NCI-H2081 (cell line): ENCODE data around the gene KIF18B.
A peak's percentile ranks its signal among the peaks of the same experiment; 100 is the strongest.
"Not testable (repeated sequence)": the region's sequence is repeated elsewhere in the genome, so short reads cannot be mapped to it uniquely, and the experiment has no call there.

Source experiments
- DNase-seq, 2 experiments: peaks; one replicate each; lab custom pipeline; 2025; lab: John Stamatoyannopoulos, UW

The KIF18B gene

DNA sequence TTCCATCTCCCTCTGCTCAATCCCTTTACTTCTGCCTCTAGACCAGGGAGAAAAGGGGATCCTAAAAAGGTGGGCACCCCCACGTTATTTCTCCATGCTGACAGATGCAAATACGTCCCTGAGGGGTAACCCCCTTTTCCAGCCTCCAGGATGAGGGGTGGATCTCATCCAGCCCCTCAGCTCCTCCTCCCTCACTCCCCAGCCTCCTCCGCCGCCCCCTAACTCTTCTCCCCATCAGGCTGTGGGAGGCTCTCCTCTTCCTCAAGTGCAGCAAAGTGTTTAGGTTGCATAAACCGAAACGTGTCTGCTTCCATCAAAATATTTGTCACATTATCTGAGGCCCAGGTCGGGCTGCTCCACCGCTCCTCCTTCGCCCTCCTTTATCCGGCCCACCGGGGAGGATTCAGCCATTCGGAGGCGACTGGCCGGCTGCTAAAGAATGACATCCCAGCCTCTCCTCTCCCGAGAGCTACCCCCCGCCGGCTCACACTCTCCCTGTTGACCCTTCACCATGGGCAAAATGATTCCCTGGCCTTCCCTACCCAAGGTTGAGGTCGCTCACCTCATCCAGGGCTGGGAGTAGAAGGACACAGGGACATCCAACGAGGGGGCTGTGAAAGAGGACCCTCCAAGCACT, 21.7 kb upstream of the KIF18B start:
- no peak for DNase-seq

GRCh38 chr17:44968225-44969143, 20.9 kb upstream of the KIF18B start, which contains the start of gene C1QL1:
Gene C1QL1 (minus strand): TSS chr17:44968303. CDS start chr17:44968048, 255 bp downstream.
- DNase-seq, result peak; percentile 87 to 91

GRCh38 chr17:44967907-44968224, 20.3 kb upstream of the KIF18B start:
- no peak for DNase-seq

GRCh38 chr17:44967026-44967906, 19.7 kb upstream of the KIF18B start:
- no peak for DNase-seq

DNA sequence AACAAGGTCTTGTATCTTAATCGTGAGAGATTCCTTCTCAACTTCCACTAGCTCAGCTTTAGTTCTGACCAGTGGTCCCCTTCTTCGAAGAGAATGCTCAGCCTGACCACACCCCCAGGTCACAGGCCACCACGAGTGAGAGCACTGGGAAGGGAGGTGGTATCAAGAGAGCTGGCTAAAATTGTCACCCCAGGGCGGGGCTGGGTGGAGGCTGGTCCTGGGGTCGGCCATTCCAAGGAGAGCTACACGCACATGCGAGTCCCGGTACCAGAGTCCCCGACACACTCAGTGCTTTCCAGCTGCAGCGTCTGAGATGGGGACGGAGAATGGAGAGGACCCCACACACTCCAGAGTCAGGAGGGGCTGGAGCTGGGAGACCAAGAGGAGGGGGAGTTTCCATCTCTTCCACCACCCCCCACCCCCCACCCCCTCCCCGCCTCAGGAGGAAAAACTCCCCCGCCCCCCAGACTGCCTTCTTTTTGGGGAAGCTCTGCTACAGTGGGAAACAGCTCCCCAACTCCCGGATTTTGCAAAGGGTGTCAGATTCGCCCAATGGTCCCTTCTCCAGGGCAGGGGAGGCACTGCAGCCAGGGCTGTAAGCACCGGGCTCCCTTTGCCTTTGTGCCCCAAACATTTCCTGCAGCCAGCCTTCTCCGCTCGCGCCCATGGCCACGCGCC, 18.9 kb upstream of the KIF18B start:
- no peak for DNase-seq

DNA sequence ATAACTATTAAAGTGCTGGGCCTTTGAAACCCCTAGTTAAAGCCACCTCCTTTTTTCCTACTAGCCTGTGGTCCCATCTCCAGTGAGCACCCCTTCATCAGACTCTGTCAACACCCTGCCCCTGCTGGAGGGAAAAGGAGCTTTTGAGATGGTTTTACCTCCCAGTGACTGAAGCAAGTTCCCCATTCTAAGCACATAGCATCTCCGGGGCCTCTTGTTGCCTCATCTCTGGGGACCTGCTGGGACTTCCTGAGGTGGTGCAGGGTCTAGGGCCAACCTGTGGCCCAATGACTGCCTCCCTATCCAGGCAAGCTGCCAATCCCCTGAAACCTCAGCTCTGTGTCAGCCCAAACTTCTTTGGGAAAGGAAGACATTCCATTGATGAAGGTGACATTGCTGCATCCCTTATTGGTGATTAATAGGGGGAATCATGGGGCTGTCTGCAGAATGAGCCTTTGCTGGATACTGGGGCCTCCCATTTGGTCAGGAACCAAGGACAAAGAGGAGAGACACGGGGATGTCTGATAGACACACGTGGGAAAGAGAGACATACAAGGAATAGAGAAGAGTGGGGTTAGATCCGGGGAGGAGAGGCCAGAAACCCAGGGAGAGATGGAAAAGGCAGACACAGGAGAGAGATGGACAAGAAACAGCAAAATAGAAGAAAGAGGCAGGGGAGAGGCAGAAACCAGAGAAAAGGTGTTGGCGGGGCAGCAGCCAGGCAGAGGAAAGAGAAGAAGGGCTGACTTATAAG, 18.1 kb upstream of the KIF18B start:
- DNase-seq, result no peak

DNA sequence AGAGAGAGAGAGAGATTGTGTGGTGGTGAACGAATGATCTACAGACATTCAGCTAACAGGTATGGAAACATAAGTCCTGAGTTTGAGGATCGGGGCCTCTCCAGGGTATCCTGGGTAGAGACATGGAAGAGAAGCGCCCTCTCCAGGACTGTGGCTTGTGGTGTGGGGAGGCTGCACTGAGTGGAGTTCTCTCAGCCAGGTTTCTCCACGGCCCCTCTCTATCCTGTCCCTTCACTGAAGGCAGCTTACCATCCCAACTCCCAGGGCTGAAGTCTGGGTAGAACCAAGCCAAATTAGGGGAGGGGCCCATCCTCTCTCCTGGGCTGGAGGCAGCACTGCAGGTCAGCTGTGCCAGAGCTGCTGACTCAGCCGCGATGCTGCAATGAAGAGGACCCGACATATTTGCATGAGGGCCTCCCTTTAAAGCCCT, 14.4 kb upstream of the KIF18B start:
- peak in 1 of 2 experiments; percentile 17 for DNase-seq

DNA sequence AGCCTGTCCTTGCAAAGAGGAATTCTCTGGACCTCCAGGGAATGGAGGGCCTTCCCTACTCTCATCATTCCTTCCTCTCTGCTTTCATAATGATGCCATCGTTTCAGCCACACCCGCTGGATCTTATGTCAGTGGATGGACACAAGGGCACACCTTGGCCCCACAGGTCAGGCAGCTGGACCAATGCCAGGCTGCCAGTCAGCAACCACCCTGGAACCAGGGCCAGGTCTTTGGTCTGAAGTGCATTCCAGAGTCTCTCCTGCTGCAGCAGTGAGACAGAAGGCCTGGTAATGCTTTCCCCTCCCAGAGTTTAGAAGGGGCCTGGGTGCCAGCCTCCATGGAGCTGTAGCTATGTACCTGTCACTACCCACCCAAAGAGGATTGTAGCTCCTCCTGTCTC, 13.1 kb upstream of the KIF18B start:
- no peak for DNase-seq

DNA sequence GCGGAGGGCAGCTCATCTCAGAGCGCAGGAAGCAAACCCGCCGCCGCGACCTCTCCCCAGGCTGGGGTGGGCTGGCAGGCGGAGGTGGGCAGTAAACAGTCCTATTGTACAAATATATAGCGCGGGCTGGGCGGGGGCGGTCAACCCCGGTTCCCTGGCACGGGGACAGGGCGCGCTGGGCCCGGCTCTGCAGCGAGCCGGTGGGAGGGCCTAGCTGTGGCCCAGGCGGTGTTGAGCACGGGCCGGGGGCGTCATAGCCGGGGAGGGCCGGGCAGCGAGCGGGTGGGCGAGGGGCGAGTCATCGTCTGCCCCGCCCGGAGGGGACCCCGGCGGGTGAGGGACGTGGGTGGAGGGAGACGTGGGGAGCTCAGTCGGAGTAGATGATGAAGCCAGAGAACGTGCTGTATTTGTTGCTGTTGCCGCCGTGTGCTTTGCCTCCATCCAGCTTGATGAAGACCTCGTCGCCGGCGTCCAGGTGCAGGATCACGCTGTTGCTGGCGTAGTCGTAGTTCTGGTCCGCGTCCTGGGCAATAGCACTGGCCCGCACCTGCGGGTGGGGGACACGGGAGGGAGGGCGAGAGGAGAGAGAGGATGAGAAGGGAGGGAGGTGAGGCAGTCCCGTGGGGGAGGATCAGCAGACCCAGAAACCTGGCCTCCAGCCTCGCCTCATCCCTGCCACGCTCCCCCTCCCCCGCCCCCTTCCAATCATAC, 12.4 kb upstream of the KIF18B start:
- DNase-seq, result no peak

DNA sequence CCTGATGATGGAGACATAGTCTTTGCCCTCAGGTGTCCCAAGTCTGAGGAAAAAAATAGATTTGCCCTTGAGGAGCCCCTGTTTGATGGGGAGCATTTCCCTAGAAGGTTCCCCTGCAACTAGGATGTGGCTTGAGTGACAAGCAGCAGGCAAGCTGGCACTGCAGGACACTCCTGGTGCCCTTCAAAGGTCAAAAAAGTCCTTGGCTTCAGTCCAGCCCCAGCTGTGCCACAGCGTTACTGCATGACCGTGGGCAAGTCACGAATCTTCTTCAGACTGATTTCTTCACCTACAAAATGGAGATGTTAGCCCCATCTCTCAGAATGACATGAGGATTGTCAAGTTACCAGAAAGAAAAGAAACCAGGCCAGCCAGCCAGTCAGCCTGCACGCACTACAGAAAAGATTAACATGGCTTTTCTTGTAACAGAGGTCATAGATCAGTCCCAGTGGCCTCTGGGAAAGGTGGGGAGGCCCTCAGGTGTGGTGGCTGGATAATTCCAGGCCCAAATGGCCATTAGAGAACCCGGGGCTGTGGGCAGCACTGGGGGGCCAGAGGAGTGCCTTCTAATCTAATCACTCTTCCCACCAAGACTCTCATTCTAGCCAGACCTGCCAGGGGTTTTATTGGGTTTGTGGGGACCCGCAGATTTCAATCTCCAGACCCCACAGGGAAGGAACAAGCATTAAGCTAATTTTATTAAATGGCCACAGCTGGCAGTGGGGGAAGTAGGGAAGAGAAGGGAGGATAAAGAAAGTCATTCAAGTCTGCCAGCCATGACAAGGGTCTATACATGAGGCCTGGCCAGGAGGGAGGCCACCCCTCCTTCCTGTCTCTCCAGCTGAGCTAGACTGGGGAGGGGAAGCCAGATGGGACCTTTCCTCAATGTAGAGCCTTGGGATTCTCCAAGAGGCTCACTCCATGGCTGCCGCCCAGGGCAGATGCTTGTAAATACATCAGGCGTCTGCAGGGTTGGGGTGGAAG, 9.7 kb upstream of the KIF18B start:
- DNase-seq, result no peak

DNA sequence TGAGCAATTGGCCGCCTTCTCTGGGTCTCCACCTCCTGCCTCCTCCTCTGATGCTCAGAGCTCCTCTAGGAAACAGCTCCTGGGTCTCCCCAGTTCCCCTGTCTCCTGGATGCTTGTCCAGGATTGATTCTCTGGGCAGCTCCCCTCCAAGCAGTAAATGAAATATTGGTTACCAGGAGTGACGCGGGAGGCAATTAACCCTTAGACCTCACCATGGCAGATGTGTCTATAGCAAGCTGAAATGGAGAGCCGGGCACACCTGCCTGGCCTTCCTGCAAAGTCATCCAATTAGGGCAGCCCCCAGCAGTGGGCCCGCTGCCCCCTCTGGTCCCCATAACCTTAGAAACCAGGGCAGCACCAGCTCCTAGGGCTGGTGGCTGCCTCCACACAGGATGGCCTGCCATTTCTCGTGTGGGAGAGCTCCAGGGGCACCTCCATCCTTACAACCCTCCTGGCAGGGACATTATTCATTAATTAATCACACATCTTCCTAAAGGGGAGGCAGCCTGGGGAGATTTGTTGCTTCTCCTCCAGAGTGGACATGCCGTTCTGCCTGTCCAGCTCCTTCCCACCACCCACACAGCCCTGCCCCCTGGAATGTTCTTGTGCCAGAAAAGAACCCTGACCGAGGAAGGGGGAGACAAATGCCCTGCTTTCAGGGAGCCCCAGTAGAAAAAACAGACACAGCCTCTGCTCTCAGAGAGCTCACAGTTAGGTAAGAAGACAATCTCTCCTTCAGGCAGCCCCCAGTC, 8.3 kb upstream of the KIF18B start:
- no peak for DNase-seq

DNA sequence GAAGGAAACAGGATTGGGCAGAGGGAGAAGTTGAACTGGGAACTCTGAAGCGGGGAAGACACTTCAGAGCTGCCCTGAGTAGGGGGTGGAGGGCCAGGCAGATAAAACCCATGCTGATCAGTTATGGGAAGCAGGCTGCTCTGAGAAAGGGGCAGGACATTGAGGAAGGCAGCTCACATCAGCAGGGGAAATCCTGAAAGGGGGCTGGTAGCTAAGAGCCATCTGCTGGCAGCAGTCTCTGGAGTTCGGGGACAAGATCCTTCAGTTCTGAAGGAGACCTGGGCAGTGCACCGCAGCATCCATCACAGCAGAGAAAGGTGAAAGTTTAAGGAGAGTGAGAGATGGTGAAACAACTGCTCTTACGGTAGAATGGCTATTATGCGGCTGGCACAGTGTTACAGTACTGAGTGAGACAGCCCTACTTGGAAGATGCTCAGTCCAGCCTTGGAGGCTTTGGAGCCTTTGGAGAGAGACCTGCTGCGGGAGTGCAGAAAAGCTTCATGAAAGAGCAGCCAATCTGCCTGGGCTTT, 5.4 kb upstream of the KIF18B start:
- DNase-seq, result no peak

DNA sequence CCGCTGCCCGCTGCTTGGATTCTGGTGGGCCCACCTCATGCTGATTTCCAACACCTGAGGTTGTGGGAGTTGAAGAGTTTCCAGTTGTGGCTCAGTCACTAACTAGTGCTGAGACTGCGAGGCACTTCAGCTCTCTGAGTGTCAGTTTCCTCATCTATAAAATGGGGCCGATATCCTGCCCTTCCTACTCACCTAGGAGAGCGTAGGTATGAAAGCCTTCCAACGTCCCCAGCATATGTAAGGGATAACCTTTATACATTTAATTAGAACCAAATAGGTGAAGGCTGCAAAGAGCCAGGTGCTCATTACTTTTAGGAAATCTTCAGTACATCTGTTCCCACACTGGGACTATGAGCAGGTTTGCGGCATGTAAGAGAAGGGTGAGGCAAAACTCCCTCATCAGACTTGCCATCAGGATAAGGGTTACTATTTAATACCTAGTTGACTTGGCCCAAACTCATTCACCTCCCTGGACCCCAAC, 782 bp upstream of the KIF18B start:
- no peak for DNase-seq

DNA sequence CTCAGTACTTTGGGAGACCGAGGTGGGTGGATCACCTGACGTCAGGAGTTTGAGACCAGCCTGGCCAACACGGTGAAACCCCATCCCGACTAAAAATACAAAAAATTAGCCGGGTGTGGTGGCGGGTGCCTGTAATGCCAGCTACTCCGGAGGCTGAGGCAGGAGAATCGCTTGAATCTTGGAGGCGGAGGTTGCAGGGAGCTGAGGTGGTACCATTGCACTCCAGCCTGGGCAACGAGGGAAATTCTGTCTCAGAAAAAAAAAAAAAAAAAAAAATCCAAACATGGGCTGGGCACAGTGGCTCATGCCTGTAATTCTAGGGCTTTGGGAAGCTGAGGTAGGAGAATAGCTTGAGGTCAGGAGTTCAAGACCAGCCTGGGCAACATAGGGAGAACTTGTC, 1.9 kb downstream of the KIF18B start:
- not testable (repeated sequence) for DNase-seq

DNA sequence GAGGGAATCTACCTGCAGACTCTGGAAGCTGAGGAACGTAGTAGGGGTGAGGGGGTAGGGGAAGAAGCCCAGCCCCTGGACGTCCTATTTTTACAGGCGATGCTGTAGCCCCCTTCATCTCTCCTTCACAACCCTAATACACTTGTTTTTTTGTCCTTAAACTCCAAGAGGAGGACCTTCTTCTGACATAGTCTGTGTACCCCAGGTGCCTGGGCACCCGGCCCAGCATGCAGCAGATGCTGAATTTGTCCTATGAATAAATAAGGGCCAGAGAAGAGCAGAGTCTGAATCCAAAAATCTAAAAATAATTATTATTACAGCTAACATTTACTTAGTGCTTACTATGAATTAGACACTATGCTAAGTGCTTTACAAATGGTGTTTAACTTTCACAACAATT, 5.1 kb downstream of the KIF18B start:
- DNase-seq, result no peak

DNA sequence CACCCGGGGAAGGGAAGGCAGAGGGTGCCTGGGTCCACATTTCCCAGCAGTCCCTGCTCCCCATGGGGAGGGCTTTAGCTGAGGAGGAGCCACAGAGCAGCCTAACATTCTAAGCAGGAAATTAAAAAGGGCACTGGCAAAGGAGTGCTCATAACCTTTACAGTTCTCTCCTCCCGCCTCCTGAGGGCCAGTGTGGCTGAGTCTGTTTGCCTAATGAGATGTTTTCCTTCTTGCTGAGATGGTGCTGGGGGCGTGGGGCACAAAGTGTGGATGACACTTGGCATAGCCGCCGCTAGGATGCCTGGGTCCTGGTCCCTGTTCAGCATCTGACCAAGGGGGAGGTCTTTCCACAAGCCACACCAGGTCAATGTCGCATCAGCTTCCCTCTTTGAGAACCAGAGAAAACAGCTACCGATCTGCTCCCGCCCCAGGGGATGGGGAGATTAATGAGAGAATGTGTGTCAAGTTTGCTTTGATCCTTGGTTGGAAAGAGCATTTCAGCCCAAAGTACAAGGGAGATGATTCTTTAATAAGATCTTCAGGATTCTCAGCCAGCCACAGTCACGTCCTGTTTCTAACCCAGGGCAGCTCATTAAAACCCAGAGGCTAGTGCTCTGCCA, 5.8 kb downstream of the KIF18B start:
- DNase-seq, result no peak

DNA sequence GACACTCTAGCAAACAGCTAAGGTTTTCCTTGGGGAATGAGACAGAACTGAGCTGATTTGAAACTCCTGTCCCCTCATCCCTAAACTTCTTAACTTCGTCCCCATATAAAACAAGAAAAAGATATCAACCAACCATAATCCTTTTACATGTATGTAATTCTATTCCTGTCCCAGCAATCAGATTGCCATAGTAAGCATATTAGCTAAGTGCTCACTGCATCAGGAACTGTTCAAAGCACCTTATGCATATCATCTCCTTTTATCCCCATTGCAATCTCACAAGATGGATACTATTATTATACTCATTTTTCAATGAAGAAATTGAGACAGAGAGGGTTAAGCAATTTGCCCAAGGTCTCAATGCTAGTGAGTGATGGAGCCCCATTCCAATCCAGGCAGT, 6.8 kb downstream of the KIF18B start:
- no peak for DNase-seq

GRCh38 chr17:44940317-44940716, 7.3 kb downstream of the KIF18B start:
- no peak for DNase-seq
